ENCODE results near the gene UBTD2.
A peak's percentile ranks its signal among the peaks of the same experiment; 100 is the strongest.
"Not testable (repeated sequence)": the region's sequence is repeated elsewhere in the genome, so short reads cannot be mapped to it uniquely, and the experiment has no call there.

Gene UBTD2

DNA sequence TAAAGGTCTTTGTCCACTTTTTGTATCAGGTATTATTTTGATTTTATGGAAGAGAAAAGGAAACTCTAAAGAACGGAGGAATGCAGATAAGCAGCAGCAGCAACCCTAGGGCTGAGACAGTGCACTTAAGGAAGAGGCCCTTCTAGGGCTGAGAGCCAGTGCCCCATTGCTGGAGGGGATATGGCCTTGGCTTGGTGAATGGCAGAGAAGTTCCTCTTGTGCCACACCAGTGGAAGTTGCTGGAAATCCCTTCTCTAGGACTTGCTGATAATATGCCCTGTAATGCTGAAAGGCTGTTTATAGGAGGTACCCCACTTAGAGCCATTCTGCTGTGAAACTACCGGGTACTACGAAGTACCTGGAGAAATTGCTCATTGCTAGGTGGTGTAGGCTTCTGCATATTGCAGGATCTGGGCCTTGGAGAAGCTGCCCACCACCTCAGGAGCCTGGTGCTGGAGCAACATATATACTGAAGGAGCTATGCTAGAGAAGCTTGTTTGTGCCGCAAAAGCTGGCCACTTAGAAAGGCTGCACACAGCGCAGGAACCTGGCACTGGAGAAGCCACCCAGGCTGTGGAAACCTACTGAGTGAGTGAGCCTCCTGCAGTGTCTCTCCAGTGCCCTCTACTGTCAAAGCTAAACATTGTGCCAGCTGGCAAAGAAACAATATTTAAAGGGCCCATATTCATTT, 9.6 kb upstream of the UBTD2 start:
- peak; percentile 76 for DNase-seq (ENCODE audit: low spot score)

DNA sequence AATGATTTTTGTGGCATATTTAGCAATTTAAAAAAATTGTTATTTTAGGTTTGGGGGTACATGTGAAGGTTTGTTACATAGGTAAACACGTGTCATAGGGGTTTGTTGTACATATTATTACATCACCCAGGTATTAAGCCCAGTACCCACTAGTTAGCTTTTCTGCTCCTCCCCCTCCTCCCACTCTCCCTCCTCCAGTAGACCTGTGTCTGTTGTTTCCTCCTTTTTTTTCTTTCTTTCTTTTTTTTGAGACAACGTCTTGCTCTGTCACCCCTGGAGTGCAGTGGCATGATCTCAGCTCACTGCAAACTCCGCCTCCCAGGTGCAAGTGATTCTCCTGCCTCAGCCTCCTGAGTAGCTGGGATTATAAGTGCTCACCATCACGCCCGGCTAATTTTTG, 8.3 kb upstream of the UBTD2 start:
- DNase-seq (ENCODE audit: low spot score) = not testable (repeated sequence)

DNA sequence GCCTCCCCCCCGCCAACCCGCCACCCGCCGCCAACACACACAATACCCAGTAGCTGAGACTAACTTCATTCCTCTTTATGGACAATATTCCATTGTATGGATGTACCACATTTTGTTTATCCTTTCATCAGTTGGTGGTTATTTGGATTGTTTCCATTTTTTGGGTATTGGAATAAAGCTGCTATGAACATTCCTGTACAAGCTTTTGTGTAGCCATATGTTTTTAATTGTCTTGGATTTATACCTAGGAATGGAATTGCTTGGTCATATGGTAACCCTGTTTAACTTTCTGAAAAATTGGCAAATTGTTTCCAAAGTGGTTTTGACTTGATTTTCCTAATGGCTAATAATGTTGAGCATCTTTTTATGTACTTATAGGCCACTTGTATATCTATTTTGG, 4.9 kb upstream of the UBTD2 start:
- DNase-seq (ENCODE audit: low spot score) = no peak

DNA sequence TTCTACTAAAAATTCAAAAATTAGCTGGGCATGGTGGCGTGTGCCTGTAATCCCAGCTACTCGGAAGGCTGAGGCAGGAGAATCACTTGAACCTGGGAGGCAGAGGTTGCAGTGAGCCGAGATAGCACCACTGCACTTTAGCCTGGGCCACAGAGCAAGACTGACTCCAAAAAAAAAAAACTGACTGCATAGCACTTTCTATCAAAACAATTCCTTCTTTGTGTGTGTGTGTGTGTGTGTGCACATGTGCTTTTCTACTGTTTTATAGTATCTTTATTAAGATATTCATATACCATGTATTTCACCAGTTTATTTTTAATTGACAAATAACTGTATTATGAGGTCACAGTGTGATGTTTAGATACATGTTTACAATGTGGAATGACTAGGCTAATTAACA, 3.6 kb upstream of the UBTD2 start:
- not testable (repeated sequence) for DNase-seq (ENCODE audit: low spot score)

GRCh38 chr5:172285226-172286143, 1.9 kb upstream of the UBTD2 start:
- no peak for DNase-seq (ENCODE audit: low spot score)

DNA sequence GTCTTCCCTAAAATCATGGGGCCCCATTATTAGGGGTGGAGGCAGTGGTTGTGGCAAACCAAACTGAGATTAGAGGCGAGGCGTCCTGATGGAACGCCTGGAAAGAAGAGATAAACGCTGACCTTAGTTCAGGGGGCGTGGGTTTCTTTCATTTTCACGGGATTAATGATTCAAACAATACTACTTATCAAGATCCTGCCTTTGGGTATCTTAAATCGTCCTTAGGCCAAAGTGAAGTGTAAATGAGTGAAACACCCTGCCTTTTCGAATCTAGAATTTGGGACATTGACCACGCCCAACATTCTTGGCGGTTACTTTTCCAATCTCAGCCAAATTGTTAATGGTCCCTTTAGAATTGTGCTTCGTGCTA, 1.0 kb upstream of the UBTD2 start:
- DNase-seq (ENCODE audit: low spot score) = no peak

DNA sequence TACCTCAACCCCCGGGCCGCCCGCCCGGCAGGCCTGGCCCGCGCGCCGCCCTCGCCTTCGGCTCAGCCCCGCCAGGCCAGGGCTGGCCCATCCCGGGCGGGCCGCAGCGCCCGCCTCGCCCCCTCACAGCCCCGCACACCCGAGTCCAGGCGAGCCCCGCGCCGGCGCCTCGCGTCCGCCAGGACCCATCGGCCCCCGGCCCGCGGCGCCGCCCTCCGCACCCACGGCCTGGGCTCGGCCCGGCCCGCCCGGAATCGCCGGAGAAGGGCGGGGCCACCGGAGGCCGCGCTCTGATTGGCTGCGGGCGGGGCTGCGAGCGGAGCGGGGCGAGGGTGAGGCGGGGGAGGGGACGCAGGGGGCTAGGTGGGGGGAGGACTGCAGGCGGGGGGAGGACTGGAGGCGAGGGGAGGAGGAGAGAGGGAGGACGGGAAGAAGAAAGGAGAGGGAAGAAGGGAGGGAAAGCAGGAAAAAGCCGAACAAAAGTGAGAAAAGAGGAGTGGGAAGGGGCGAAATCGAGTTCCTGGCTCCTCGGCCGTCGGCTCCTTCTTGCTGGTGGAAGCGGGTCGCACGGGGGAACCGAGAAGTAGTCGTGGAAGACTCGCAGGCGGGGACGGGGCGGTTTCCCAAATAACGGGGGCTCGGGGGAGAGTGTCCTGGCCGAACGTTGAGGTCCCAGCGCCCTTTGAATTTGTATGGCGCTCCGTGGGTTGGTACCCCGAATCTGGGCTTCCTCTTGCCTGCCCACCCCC, 472 bp upstream of the UBTD2 start:
- peak; percentile 96 for DNase-seq (ENCODE audit: low spot score)

- no peak for DNase-seq (ENCODE audit: low spot score)
Measured at GRCh38 chr5:172282272-172283019, 1.1 kb downstream of the UBTD2 start.

- DNase-seq (ENCODE audit: low spot score) = no peak
Measured at GRCh38 chr5:172281346-172281745, 2.2 kb downstream of the UBTD2 start.

DNA sequence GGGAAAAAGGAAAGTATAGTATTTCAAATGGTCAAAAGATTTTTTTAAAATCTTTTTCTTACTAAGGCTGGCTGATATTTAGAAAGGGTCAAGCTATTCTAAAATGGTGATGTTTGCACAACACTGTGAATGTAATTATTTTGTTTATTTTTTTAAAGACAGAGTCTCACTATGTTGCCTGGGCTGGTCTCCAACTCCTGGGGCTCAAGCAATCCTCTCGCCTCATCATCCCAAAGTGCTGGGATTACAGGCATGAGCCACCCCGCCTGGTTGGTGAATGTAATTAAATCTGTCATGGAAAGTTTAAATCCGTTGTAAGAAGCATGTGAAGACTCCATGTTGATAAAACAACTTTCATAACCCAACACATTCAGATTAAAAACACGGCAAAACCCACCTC, 2.6 kb downstream of the UBTD2 start:
- peak; percentile 29 for DNase-seq (ENCODE audit: low spot score)

- DNase-seq (ENCODE audit: low spot score) = no peak
Measured at GRCh38 chr5:172280317-172280716, 3.2 kb downstream of the UBTD2 start.

DNA sequence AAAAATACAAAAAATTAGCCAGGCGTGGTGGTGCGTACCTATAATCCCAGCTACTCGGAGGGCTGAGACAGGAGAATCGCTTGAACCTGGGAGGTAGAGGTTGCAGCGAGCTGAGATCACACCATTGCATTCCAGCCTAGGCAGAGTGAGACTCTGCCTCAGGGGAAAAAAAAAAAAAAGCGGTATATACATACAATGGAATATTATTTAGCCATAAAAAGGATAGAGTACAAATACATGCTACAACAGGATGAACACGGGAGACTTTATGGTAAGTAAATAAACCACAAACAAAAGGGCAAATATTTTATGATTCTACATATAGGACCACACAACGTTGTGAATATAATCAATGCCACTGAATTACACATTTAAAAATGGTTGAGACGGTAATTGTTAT, 5.2 kb downstream of the UBTD2 start:
- no peak for DNase-seq (ENCODE audit: low spot score)

- DNase-seq (ENCODE audit: low spot score) = no peak
Measured at GRCh38 chr5:172276214-172276613, 7.3 kb downstream of the UBTD2 start.

- DNase-seq (ENCODE audit: low spot score) = no peak
Measured at GRCh38 chr5:172274951-172275753, 8.4 kb downstream of the UBTD2 start.

- DNase-seq (ENCODE audit: low spot score) = no peak
Measured at GRCh38 chr5:172267943-172268342, 15.6 kb downstream of the UBTD2 start.

DNA sequence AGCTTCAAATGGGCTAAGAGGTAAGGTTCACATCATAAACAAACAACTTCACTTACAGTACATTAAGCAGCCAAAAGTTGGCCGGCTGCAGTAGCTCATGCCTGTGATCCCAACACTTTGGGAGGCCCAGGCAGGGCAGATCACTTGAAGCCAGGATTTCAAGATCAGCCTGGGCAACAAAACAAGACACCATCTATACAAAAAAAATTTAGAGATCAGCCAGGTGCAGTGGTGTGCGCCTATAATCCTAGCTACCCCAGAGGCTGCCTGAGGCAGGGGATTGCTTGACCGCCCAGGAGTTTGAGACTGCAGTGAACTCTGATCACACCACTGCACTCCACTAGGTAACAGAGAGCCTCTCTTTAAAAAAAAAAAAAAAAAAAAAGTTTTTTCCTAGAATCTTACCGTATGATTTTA, 16.9 kb downstream of the UBTD2 start:
- DNase-seq (ENCODE audit: low spot score) = no peak

DNA sequence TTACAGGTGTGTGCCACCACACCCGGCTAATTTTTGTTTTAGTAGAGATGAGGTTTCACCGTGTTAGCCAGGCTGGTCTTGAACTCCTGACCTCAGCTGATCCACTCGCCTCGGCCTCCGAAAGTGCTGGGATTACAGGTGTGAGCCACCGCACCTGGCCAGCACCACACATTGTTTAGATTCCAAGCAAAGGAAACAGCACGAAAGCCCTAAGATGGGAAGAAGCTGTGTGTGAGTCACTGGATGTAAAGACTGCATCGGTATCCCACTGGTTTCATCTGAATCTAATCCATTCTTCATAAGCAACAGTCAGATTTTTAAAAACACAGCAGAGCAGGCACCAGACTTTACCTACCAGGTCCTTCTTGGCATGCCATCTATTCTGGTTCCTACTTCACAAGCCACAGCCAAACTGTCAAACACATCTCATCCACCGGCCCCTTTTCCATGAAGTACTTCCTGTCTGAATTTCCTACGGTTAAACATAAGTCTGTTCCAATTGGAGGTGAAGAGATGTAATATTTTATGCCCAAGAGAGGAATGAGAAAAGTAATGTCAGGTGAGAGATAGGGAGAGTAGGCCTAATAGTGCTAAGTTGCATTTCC, 17.4 kb downstream of the UBTD2 start:
- no peak for DNase-seq (ENCODE audit: low spot score)

DNA sequence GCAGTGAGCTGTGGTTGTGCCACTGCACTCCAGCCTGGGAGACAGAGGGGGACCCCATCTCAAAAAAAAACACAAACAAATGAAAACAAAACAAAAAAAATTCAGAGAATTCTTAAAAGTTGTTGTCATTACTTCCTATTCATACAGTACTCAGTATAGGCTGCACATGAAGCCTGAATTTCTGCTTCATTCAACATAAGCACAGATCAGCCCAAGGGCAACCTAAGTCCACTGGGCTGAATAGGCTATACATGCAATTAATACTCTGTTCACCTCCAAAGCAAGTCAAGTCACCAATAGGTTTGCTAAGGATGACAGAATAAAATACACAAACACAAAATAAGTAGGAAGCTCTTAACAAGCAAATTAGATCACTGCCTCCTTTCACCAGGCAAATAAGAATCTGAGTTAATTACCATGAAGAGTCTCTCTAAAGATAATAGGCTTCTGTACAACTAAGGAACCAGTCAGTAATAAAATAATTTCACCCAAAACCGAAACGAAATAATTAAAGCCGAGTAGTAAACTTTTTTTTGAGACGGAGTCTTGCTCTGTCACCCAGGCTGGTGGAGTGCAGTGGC, 18.7 kb downstream of the UBTD2 start:
- no peak for DNase-seq (ENCODE audit: low spot score)

- no peak for DNase-seq (ENCODE audit: low spot score)
Measured at GRCh38 chr5:172255444-172255843, 28.1 kb downstream of the UBTD2 start.

- DNase-seq (ENCODE audit: low spot score) = no peak
Measured at GRCh38 chr5:172252501-172252900, 31.1 kb downstream of the UBTD2 start.

Measured in D341Med (cell line).